Muscle layer of duodenum (tissue), 2 donors: ENCODE data around the gene TRAF1.

Source experiments
- H3K27ac ChIP-seq: one replicate; pipeline ENCODE4 v1.7.0; 2013; ENCODE audit warnings: mild to moderate bottlenecking, low read length
- H3K27me3 ChIP-seq: one replicate; pipeline ENCODE4 v1.7.0; 2013; ENCODE audit warnings: low read depth, mild to moderate bottlenecking, control low read depth, low read length
- H3K36me3 ChIP-seq, 2 donors: one replicate each; pipeline ENCODE4 v1.7.0; 2013; ENCODE audit warnings: low read length in 2 of 2, control low read depth in 1 of 2, mild to moderate bottlenecking in 1 of 2; ENCODE audit not compliant: insufficient read depth in 2 of 2, control insufficient read depth in 1 of 2
- H3K4me1 ChIP-seq, 2 donors: one replicate each; pipeline ENCODE4 v1.7.0; 2013; ENCODE audit warnings: low read length in 2 of 2, mild to moderate bottlenecking in 2 of 2, control low read depth in 1 of 2, moderate library complexity in 1 of 2; ENCODE audit not compliant: insufficient read depth in 2 of 2, control insufficient read depth in 1 of 2
- H3K4me3 ChIP-seq, 2 donors: one replicate each; pipeline ENCODE4 v1.7.0; 2013; ENCODE audit warnings: low read length in 2 of 2, low read depth in 1 of 2, mild to moderate bottlenecking in 1 of 2
- H3K9me3 ChIP-seq, 2 donors: one replicate each; pipeline ENCODE4 v1.7.0; 2013; ENCODE audit warnings: low read length in 2 of 2, control low read depth in 1 of 2, mild to moderate bottlenecking in 1 of 2; ENCODE audit not compliant: control insufficient read depth in 1 of 2
- donor health status: healthy.

TRAF1 gene

GRCh38 chr9:120931231-120932085 lies 4.9 kb upstream of the TRAF1 start:
- H3K36me3 ChIP-seq = no peaks in the 10 kb centered on the region
- H3K27ac ChIP-seq = peak overlapping the region; percentile 91
- H3K4me3 ChIP-seq = peak overlapping the region in 1 of 2 donors; percentile 18
- no peaks in the 10 kb centered on the region for H3K9me3 ChIP-seq
- H3K4me1 ChIP-seq = peaks cover 27 to 36% of the 10 kb centered on the region in 2 donors
- H3K27me3 ChIP-seq = no peaks in the 10 kb centered on the region

GRCh38 chr9:120929229-120929791 lies 2.7 kb upstream of the TRAF1 start:
- H3K4me1 ChIP-seq = peaks cover 6 to 15% of the 10 kb centered on the region in 2 donors
- H3K4me3 ChIP-seq = peak overlapping the region; percentile 65 to 79
- H3K9me3 ChIP-seq = no peaks in the 10 kb centered on the region
- H3K27me3 ChIP-seq = no peaks in the 10 kb centered on the region
- H3K27ac ChIP-seq = peak overlapping the region; percentile 25
- H3K36me3 ChIP-seq = no peaks in the 10 kb centered on the region

- H3K4me3 ChIP-seq = peak overlapping the region; percentile 65 to 79
- H3K36me3 ChIP-seq = no peaks in the 10 kb centered on the region
- no peaks in the 10 kb centered on the region for H3K27me3 ChIP-seq
- H3K9me3 ChIP-seq = no peaks in the 10 kb centered on the region
- H3K27ac ChIP-seq = peak overlapping the region; percentile 47
- H3K4me1 ChIP-seq = peaks cover 5 to 9% of the 10 kb centered on the region in 2 donors
Measured at GRCh38 chr9:120928483-120929228, 2.1 kb upstream of the TRAF1 start.

- Histone ChIP-seq H3K27me3 (no peaks in the 10 kb centered on the region), H3K36me3 (no peaks in the 10 kb centered on the region), H3K9me3 (no peaks in the 10 kb centered on the region), H3K27ac (peak overlapping the region; percentile 47), H3K4me1 (peaks cover 5 to 8% of the 10 kb centered on the region in 2 donors), H3K4me3 (peak overlapping the region; percentile 65 to 79)
Measured at GRCh38 chr9:120928015-120928482, 1.5 kb upstream of the TRAF1 start.

DNA sequence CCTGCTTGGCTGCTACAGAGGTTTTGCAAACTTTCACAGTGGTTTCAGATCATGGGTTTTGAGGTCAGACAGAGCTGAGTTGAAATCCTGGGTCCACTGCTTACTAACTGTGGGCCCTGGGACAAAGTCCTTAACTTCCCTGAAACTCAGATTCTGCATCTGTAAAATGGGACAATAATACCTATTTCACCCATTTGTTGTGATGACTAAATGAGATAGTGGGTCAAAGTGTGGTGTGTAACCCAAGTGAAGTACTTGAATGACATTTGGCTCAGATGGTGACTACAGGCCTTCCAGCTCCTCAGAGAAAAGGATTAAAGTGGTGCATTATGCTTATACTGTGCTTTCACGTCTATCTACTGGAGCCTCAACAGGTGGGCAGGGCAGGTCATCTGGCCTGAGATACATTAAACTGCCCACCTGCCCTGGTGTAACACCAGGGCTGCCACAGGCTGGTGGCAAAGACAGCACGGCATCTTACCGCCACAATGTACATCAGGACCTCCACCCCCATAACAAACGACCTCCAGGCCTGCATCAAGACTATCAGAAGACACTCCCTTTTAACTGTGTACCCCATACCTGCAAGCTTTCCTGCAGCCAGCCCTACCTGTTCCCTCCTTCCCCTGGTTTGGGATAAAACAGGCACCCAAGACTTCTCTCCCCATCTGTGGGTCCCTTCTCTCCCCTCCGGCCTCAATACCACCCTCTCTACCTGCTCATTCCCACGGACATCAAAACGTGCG lies 846 bp upstream of the TRAF1 start:
- Histone ChIP-seq H3K36me3 (no peaks in the 10 kb centered on the region), H3K9me3 (no peaks in the 10 kb centered on the region), H3K4me3 (peak overlapping the region in 1 of 2 donors; percentile 65), H3K27ac (peak overlapping the region; percentile 47), H3K27me3 (no peaks in the 10 kb centered on the region), H3K4me1 (peaks cover 5 to 8% of the 10 kb centered on the region in 2 donors)

GRCh38 chr9:120925535-120926396 lies 830 bp downstream of the TRAF1 start:
- Histone ChIP-seq H3K27me3 (no peaks in the 10 kb centered on the region), H3K9me3 (no peaks in the 10 kb centered on the region), H3K36me3 (no peaks in the 10 kb centered on the region), H3K27ac (peak overlapping the region; percentile 27), H3K4me3 (no peak overlapping the region), H3K4me1 (peaks cover 0 to 5% of the 10 kb centered on the region in 2 donors)

DNA sequence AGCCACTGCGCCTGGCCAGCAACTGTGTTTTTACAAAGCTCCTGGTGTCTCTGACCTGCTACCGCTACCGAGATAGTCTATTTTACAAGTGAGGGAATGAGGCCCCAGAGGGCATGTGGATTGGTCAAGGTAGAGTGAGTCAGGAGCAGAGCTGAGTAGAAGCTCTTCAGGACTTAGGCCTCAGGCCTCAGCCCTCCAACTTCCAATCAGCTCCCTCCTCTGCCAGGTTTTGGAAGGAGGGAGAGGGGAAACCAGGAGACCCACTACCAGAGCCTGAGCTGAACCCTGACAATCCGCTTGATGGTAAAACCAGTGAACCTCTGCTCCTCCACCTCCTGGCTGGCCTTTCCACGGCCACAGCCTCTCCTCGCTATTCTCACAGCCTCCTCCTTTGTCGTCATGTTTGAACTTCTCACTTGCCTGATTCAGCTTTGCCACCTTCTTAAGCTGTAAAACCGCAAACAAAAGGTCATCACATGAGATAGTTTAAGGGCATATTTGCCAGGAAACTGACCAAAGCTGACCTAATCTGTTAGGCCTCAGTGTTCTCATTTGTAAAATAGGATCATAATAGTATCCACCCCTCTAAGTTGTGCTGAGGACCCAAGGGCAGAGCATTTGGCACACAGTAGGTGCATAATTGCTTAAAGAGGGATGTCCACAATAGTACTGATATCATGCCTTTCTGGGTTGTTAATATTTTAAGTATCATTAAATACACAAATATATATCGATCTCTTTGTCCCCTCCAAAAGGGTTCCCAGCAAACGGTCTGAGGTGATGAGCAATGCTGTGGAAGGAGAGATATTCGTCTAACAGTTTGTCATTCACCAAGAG lies 1.7 kb downstream of the TRAF1 start:
- H3K4me3 ChIP-seq = no peak overlapping the region
- no peaks in the 10 kb centered on the region for H3K9me3 ChIP-seq
- no peaks in the 10 kb centered on the region for H3K36me3 ChIP-seq
- H3K27me3 ChIP-seq = no peaks in the 10 kb centered on the region
- peak overlapping the region; percentile 7 for H3K27ac ChIP-seq
- peaks cover 0 to 5% of the 10 kb centered on the region in 2 donors for H3K4me1 ChIP-seq

- no peak overlapping the region for H3K27ac ChIP-seq
- H3K4me1 ChIP-seq = peaks cover 0 to 13% of the 10 kb centered on the region in 2 donors
- H3K36me3 ChIP-seq = no peaks in the 10 kb centered on the region
- H3K4me3 ChIP-seq = no peak overlapping the region
- H3K27me3 ChIP-seq = no peaks in the 10 kb centered on the region
- no peaks in the 10 kb centered on the region for H3K9me3 ChIP-seq
Measured at GRCh38 chr9:120923620-120924328, 2.8 kb downstream of the TRAF1 start.

DNA sequence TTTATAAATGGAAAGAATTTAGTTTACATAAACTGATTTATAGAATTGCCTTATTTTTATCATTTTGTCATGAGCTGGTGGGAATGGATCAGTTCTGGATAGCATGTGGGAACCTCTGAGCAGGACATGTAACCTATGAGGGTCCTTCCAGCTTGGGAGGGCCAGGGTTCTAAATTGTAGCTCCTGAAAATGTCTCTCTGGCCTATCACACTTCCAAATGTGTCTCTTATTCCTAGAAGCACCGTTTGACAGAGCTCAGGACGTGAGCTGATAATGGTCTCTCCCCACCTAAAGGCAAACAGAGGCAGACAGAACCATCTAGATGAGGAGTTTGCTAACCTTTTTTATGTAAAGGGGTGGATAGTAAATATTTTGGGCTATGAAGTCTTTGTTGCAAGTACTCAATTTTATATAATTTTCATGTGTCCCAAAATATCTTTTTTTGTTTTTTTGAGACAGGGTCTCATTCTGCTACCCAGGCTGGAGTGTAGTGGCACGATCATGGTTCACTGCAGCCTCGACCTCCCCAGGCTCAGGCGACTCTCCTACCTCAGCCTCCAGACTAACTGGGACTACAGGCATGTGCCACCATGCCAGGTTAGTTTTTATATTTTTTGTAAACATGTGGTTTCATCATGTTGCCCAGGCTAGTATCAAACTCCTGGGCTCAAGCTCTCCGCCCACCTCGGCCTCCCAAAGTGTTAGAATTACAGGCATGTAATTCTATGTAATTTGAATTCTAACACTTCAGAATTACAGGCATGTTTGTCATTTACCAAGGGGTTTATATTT lies 4.0 kb downstream of the TRAF1 start:
- H3K4me1 ChIP-seq = peaks cover 0 to 15% of the 10 kb centered on the region in 2 donors
- no peaks in the 10 kb centered on the region for H3K27me3 ChIP-seq
- no peaks in the 10 kb centered on the region for H3K36me3 ChIP-seq
- no peaks in the 10 kb centered on the region for H3K9me3 ChIP-seq
- peak overlapping the region; percentile 18 for H3K27ac ChIP-seq
- H3K4me3 ChIP-seq = no peak overlapping the region
